Medulla oblongata (tissue), 1 donor: ENCODE data around the gene TNS4.

Source experiments
- DNase-seq: peaks from one replicate; pipeline ENCODE4 v3.0.0-alpha.2; 2015; ENCODE audit errors: extremely low spot score

TNS4 gene

DNA sequence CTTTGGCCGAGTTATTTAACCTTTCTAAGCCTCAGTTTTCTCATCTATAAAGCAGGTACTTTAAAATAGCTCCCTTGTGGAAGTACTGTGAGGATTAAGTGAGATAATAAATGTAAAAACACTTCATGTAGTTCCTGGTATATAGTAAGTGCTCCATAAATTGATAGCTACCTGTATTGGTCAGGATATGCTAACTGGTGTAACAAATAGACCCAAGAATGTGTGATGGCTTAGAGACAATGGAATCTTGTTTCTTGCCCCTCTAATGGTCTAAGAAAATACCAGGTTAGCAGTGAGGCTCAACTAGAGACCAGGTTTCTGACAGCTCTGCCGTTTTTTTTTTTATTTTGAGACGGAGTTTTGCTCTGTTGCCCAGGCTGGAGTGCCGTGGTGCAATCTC is 34.0 kb upstream of the TNS4 start:
- DNase-seq, result no peak

DNA sequence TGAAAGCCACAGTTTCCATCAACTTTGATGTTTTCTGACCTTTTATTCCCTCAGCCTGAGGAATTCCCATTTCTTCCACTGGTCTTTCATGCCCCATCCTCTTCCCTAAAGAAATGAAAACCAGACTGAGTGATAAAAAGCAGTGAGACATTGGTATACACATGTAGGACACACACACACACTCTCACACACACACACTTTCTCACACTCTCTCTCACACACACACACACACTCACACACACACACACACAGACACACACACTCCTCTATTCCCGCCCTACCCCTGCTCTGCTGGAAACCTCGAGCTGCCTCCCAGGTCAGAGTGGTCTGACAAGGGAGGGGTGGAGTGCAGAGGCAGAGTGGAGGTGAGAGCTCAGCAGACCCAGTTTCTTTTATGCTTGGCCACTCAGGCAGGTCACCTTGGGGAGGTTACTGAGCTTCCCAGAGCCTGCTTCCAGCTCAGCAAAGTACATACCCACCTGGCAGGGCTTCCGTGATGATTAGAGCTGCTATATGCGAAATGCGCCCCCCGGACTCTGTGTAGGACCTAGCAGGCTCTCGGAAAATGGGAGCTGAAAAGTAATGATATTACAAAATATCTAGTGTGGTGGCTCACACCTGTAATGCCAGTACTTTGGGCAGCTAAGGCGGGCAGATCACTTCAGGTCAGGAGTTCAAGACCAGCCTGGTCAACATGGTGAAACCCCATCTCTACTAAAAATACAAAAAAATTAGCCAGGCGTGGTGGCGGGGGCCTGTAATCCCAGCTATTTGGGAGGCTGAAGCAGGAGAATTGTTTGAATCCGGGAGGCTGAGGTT is 33.2 kb upstream of the TNS4 start:
- no peak for DNase-seq

DNA sequence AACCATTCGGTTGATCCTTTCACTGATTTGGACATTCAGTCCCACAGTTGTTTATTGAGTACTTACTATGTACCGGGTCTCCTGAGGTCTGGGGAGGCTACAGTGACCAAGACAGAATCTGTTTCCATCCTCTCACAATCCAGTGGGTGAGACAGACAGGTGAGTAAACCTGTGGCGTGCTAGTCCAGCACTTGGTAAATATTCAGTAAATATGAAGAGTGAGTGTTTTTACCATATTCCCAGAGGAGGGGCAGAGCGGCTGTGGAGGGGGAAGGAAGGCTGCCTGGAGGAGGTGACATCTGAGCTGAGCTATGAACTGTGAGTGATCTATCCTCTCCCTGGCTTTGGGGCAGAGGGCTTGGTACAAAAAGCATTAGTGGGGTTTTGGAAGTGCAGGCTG is 32.5 kb upstream of the TNS4 start:
- DNase-seq, result no peak

DNA sequence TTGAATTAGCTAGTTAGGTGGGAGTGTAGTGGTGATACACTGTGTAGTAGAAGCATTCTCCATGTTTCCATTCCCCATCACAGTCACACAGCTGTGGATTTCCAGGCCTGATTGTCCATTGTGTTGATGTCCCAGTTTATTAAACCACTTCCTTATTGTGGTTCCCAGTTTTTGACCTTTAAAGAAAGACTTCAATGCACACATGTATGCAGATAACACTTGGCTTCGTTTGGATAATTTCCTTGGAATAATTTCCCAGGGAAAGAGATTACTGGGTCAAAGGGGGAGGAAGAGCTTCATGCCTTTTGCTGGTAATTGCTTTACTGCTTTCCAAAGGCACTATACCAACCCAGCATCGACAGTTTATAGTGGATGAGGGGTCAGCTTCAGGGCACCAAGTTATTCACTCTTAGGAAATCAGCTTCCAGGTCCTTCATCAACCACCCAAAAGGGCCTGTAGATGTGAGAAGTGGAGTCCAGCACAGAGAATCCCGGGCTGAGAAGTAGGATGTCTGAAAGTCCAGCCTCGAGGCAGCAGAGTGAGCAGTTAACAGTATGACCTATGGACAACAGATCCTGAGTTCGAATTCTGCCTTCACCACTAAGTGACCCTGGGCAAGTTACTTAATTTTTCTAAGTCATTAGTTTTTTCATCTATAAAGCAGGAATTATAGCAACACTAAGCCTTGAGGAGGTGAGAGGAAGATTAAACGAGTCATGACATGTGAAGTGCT is 31.3 kb upstream of the TNS4 start:
- no peak for DNase-seq

DNA sequence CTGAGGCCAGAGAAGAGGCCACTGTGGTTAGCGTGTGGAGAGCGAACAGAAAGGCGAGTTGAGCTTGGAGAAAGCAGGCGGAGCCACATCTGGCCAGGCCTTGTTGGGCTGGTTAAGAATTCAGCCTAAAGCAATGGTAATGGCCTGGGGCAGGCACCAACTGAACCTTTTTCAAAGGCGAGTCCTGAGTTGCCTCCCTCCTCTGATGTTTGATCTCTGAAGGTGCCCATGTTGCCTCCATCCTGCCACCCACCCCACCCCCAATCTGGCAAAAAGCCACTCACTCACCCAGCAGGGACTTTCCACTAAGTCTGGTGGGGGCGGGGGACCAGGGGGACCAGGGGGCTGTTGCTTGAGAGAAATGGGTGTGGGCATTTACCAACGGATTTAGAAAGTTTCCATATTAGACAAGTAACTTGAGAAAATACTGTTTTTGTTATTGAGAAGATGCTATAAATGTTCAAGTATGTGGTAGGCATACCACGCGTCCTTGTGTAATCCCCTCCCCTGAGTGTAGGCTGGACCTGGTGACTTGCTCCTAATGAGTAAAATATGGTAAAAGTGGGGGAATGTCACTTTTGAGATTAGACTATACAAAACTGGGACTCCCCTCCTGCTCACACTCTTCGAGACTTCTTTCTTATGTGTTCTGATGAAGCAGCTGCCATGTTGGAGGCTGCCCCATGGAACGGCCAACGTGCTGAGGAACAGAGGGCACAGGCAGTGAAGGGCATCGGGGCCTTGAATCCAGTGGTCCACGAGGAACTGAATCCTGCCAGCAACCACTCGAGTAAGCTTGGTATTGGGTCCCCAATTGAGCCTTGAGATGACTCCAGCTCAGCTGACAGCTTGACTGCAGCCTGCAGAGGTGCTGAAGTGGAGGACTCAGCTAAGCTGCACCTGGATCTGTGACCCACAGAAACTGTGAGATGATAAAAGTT is 29.9 kb upstream of the TNS4 start:
- no peak for DNase-seq

DNA sequence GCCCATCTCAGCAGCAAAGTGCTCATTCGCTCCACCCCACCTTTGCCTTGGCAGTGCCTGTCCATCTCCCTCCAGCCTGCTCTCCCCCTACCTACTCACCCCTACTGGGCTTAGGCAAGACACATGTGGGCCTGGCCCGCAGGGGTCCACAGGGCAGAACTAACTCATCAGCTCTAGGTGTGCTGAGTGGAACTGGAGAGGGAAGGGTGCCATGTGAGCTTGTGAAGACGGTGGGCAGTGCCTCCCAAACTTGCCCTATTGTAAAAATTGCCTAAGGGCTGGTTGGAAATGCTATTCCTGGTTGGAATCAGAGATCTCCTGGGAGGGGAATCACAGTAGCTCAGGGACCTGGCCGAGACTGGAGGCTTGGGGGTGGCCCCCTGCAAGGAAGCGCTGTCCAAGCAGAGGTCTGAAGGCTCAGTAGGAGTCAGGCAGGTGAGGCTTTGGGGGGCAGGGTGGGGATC is 29.1 kb upstream of the TNS4 start:
- no peak for DNase-seq

DNA sequence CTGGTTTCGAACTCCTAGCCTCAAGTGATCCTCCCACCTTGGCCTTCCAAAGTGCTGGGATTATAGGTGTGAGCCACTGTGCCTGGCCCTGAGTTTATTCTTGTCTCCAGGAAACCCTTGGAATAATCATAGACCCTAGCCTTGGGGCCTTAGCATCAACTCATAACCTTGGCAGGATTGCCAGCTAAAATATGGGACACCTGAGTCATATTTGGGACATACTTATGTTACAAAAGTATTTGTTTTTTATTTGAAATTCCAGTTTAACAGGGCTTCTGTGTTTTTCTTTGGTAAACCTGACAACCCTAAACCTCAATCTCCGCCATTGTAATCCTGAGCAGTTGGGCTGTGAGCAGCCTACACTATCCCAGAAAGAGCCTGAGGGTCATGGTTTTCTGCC is 28.6 kb upstream of the TNS4 start:
- no peak for DNase-seq

DNA sequence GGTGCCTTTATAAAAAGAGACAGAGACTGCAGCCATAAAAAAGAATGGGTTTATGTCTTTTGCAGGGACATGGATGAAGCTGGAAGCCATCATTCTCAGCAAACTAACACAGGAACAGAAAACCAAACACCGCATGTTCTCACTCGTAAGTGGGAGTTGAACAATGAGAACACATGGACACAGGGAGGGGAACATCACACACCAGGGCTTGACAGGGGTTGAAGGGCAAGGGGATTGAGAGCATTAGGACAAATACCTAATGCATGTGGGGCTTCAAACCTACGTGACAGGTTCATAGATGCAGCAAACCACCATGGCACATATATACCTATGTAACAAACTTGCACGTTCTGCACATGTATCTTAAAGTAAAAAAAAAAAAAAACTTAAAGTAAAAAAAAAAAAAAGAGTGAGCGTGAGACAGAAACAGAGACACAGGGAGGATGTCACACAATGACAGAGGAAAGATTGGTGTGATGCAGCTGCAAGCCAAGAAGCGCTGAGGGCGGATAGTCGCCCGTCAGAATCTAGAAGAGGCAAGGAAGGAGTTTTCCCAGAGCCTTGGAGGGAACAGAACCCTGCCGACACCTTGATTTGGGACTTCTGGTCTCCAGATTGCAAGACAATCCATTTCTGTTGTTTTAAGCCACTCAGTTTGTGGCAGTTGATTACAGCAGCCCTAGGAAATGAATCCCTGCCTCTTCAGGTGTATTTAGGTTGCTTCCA is 27.4 kb upstream of the TNS4 start:
- DNase-seq, result no peak

DNA sequence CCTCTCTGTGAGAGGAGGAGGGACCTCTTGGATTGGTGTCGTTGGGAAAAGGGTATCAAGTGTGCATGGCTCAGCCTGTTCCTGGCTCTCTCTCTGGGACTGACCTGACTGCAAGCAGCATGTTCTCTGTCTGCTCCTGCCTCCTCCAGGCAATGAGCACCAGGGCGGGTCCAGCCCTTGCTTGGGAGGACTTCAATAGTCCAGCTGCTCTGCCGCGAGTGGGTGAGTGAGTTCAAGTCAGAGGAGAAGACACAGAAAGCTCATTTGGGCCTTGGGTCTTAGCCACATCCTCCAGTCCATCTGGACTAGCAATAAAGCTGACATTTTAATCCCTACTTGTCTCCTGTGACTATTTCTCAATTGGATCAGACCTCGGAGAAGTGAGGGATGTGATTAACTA is 25.2 kb upstream of the TNS4 start:
- no peak for DNase-seq

DNA sequence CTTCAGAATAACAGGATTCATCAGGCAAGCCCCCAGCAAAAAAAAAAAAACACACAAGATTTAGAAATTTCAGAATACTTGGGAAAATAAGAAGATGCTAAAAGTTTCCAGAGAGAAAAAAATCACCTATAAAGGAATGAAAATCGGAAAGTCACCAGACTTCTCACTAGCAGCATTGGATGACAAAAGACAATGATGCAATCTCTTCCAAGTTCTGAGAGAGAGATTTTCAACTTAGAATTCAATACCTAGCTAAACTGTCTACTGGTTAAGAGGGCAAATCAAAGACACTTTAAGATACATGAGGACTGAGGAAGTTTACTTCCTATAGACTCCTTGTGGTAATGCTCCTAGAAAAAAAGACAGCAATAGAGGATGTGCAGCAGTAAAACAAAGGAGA is 23.9 kb upstream of the TNS4 start:
- DNase-seq, result no peak

DNA sequence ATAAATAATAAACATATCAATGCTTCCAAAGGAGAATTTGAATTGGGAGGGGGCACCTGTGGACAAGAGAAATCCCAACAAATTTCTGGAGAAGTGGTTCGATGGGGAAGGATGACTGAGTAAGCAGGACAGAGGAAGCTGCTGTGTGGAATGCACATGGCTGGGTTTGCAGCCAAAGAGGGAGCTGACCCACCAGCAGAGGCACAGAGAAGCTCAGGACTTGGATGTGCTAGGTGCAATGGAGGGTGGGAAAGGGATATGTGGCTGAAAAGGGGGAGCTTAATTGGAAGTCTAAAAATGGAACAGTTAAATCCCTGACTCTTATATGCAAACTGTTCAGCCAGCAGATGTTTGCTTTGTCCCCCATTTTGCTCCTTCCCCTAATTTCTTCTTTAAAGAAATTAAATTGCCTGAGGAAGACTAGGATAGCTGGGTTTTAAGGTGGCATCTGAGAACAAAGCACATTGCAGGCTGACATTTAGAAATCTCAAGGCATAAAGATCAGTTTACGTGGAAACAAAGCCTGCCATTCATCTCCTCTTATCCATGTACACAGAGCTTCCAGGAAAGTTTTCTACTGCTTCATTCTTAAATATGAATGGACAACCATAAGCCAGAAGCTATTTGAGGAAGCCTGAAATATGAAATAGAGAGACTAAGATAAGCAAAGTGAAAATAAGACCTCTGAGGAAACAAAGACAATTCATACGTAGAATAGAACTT is 23.0 kb upstream of the TNS4 start:
- DNase-seq, result no peak

DNA sequence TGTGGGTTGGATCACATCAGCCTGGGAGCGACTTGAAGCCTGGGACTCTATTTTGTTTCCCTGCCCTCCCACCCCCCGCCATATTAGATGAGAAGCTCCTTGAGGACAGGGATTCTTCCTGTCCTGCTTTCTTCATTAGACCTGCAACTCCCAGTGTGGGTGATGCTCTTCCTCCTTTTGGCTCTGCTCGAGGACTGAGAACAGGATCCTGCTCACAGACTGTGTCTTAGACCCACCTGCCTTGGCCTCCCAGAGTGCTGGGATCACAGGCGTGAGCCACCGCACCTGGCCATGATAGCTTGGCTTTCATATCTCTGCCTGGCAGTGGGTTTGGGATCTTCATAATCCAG is 21.5 kb upstream of the TNS4 start:
- DNase-seq, result no peak

DNA sequence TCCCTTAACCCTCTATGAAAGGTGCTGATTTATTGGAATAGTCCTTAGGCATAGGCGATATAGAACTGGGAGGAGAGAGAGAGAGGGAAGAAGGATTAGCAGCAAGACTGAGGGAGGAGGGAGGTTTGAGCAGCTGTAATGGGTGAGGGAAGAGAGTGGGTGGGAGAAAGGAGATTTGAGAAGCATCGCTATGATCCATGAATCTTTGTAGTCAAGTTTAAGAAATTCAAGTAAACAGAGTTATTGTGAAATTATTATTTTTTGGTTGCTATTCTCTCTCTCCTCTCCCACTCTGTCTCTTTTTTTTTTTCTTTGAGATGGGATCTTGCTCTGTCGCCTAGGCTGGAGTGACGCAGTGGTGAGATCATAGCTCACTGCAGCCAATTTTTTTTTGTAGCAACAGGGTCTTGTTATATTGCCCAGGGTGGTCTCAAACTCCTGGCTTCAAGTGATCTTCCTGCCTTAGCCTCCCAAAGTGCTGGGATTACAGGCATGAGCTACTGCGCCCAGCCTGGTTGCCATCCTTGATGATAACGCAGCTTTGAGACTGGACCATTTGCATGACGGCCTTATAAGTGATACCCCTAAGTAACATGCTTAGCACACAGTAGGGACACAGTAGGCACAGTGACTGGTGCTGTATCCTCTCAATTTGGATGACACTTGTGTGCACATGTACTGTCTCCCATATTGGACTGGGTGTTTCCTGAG is 21.0 kb upstream of the TNS4 start:
- no peak for DNase-seq

DNA sequence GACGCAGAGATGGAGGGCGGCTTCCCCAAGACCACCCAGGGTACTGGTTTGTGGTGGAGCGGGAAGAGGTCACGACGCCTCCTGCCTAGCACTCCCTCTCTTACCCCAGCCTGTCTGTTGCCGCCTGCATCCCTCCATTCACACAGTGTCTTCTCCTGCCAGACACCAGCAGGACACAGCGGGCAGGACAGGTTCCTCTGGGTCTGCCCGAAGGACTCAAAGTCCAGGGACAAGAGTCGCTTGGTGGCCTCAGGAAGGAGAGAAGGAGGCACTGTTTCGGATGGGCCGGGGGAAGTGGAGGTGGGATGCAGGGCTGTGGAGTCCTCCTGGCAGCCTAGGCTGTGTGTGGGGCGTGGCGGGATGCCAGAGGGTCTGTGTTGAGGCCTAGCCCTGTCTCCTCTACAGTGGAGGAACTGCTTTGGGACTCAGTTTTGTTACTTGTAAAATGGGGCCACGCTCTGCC is 19.6 kb upstream of the TNS4 start:
- no peak for DNase-seq

DNA sequence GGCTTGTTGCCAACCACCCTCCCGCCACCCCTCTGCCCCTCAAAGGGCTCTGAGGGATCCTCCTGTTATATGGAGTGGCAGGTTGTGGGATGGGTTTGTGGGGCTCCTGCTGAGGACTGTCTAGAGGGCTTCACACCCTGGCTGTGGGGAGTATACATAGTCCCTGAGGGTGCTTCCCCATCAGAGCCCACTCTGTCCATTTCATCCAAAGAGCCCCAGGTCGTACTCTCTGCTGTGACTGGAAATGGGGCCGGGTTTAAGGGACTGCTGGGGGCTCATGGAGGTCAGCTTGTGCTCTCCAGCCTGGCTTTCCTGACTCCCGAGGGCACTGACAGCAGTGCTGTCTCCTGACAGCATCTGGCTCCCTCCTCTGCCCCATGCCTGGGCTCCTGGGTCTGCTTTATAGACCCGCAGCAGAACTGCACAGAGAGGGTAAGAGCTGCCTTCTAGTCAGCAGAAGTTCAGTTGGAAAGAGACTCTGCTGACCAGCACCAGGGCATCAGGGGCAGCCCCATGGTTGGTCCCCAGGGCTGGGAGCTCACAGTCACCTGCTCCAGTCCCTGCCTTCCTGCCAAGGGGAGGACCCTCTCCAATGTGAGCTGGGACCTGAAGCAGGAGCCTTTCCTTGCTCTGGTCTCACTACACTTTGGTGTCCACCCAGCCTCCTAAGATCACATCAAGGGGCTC is 17.8 kb upstream of the TNS4 start:
- no peak for DNase-seq

DNA sequence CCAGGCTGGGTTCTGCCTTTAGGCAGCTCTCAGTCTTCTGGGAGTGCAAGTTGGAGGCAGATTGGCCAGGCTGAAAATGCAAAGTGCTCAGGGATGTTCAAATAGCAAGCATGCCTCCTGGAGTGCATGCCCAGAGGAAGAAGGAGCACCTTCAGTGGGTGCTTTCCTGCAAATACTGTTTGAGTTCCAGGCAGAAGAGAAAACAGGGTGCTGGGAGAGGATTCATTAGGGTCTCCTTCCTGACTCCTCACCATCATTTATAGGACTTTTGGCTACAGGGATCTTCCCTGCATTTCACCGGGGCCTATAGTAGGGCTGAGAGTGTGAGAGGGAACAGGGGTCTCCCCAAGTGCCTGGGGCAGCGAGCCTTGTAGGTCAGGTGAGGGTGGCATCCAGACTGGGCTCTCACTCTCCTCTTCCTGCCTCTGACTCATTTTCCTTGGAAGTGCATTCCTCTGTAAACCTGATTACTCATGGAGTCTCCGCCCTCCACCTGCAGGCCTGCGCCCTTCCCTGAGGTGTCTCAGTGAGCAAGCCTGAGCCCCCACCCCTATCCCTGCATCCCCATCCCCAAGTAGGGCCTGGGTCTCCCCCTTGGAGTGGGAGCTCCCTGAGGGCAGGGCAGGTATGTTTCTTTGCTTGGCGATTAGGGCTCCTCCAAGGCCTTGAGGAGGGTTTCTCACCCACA is 17.1 kb upstream of the TNS4 start:
- no peak for DNase-seq

DNA sequence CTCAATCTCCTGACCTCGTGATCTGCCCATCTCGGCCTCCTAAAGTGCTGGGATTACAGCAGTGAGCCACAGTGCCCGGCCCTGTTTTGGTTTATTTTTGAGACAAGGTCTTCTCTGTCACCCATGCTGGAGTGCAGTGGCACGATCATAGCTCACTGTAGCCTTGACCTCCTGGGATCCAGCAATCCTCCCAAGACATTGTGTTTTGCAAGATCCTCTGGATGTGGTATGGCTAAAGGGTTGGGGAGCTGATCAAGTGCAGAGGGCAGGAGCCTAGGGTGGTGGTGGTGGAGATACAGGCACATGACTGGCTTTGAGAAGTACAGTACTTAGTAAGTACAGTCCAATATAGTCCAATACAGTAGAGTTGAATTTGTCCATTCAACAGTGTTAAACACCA is 16.6 kb upstream of the TNS4 start:
- no peak for DNase-seq

DNA sequence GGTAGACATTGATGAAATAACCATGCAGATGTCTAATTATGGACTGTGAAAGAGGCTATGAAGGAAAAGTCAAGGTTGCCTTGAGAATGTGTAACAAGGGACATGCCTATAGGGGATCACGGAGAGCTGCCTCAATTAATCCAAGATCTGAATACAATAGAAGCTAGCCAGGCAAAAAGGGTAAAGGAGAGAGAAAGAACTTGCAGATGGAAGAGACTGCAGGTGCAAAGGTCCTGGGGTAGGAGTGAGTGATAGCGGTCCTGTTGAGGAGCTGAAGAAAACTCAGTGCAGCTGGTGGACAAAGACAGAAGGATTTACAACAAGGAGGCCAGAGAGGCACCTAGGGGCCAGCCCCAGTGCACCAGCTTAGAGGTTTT is 15.9 kb upstream of the TNS4 start:
- no peak for DNase-seq
